Keratinocyte (primary cell): ENCODE results near the gene TMC5. TPM values are rescaled to one million over a fixed set of nuclear protein-coding genes. Genes with fewer than 3 reads are reported as not detected.

ENCODE experiments used
- DNase-seq: peaks from one replicate; pipeline ENCODE4 v3.0.0-alpha.2; 2011; ENCODE audit warnings: low read depth, missing footprints, low spot score
- FAIRE-seq: peaks from 2 replicates; lab custom pipeline; 2011; peaks lifted over from hg19 to GRCh38; lab: Jason Lieb, UNC
- H2AFZ ChIP-seq: 2 replicates; pipeline ENCODE4 v1.6.0; 2012; ENCODE audit warnings: low read length, control low read depth, inconsistent platforms; ENCODE audit not compliant: control insufficient read depth
- H3K27ac ChIP-seq: 2 replicates; pipeline ENCODE4 v1.5.1; 2011; ENCODE audit warnings: low read length; ENCODE audit not compliant: control insufficient read depth, insufficient read depth
- H3K27me3 ChIP-seq: 3 replicates; pipeline ENCODE4 v1.6.0; 2011; ENCODE audit warnings: low read length; ENCODE audit not compliant: control insufficient read depth, insufficient read depth; ENCODE audit errors: extremely low read depth
- H3K36me3 ChIP-seq, 2 experiments: 2 replicates in 1 of 2; 3 replicates in 1 of 2; pipeline ENCODE4 v1.5.1; 2011; ENCODE audit warnings: low read length in 2 of 2, mild to moderate bottlenecking in 1 of 2; ENCODE audit not compliant: control insufficient read depth in 2 of 2, insufficient read depth in 2 of 2; ENCODE audit errors: extremely low read depth in 1 of 2
- H3K4me1 ChIP-seq: 3 replicates; pipeline ENCODE4 v1.5.1; 2011; ENCODE audit warnings: low read length; ENCODE audit not compliant: control insufficient read depth, insufficient read depth; ENCODE audit errors: extremely low read depth
- H3K4me2 ChIP-seq: 3 replicates; pipeline ENCODE4 v1.6.0; 2011; ENCODE audit warnings: low read depth, low read length; ENCODE audit not compliant: control insufficient read depth, insufficient read depth; ENCODE audit errors: extremely low read depth
- H3K4me3 ChIP-seq, 3 experiments: fragments of 200-600 bp in 1 of 3; sonication (generic) in 1 of 3; 2 replicates in 2 of 3; 3 replicates in 1 of 3; pipeline ENCODE4 v1.5.1; 2011 to 2016; ENCODE audit warnings: low read length in 3 of 3, mild to moderate bottlenecking in 3 of 3, control low read depth in 2 of 3, inconsistent platforms in 1 of 3, low read depth in 1 of 3, mixed read lengths in 1 of 3, mixed run types in 1 of 3, moderate library complexity in 1 of 3; ENCODE audit not compliant: control insufficient read depth in 2 of 3, insufficient read depth in 2 of 3; ENCODE audit errors: extremely low read depth in 1 of 3
- H3K79me2 ChIP-seq: 2 replicates; pipeline ENCODE4 v1.6.0; 2012; ENCODE audit warnings: low read length; ENCODE audit not compliant: control insufficient read depth, insufficient read depth
- H3K9ac ChIP-seq: 3 replicates; pipeline ENCODE4 v1.6.0; 2011; ENCODE audit warnings: low read length; ENCODE audit not compliant: control insufficient read depth, insufficient read depth; ENCODE audit errors: extremely low read depth
- H3K9me1 ChIP-seq: 3 replicates; pipeline ENCODE4 v1.6.0; 2011; ENCODE audit warnings: low read length; ENCODE audit not compliant: control insufficient read depth, insufficient read depth; ENCODE audit errors: extremely low read depth
- H3K9me3 ChIP-seq: 2 replicates; pipeline ENCODE4 v1.5.1; 2012; ENCODE audit warnings: low read depth, low read length; ENCODE audit not compliant: control insufficient read depth
- H4K20me1 ChIP-seq: 3 replicates; pipeline ENCODE4 v1.6.0; 2011; ENCODE audit warnings: low read length; ENCODE audit not compliant: control insufficient read depth, insufficient read depth; ENCODE audit errors: extremely low read depth
- CTCF ChIP-seq, 3 experiments: IDR thresholded peaks in 1 of 3; conservative IDR thresholded peaks in 1 of 3; optimal IDR thresholded peaks in 1 of 3; 2 replicates in 2 of 3; 3 replicates in 1 of 3; pipeline versions ENCODE3 to v1.5.1; 2011; ENCODE audit warnings: low read length in 3 of 3, mild to moderate bottlenecking in 3 of 3, moderate library complexity in 2 of 3, control low read depth in 1 of 3, inconsistent platforms in 1 of 3; ENCODE audit not compliant: insufficient read depth in 2 of 3; ENCODE audit errors: extremely low read depth in 1 of 3
- EZH2 ChIP-seq: IDR thresholded peaks from one replicate; pipeline ENCODE4 v1.6.1; 2012; ENCODE audit warnings: inconsistent platforms, mild to moderate bottlenecking, low read length, moderate library complexity
- dilution Hi-C: fragments of 300-500 bp; cut with MboI; formaldehyde crosslinking; loops from one replicate; pipeline ENCODE4 v1.7.0; 2020; ENCODE audit warnings: low sequenced_read_pairs; ENCODE audit not compliant: extremely low pct_ligation_motif_present
- polyA plus RNA-seq, 5 experiments: library from polyadenylated mRNA; depleted of rRNA in 3 of 5; stranded (reverse) in 3 of 5; stranded (forward) in 1 of 5; unstranded in 1 of 5; fragments of >200 nt; gene quantifications; 1 replicate in 1 of 5; 2 replicates in 3 of 5; 3 replicates in 1 of 5; pipeline versions ENCODE4 v1.2.1 to v1.2.3, GENCODE V29; 2011 to 2012; ENCODE audit warnings: missing spikeins in 2 of 5, low read depth in 1 of 5, low replicate concordance in 1 of 5

The TMC5 gene
- polyA plus RNA-seq, 1 donor (not counting 4 experiments of a cell fraction or from before 2014, with no cell fraction given): 0.18 TPM

GRCh38 chr16:19481296-19481695 lies 63.6 kb downstream of the TMC5 start:
- no peak for FAIRE-seq
- dilution Hi-C loops: no loop called here
- no peaks in the 10 kb centered on the region for H4K20me1 ChIP-seq
- H3K4me2 ChIP-seq: no peak overlapping the region
- no peaks in the 10 kb centered on the region for H3K9me1 ChIP-seq
- no peak overlapping the region for H3K9ac ChIP-seq
- no peaks in the 10 kb centered on the region for H3K79me2 ChIP-seq
- TF ChIP-seq EZH2 (no peak), CTCF (optimal IDR thresholded peaks at IDR 0.05 in 1 of 3, IDR thresholded peaks at IDR 0.05 in 1 of 3, conservative IDR thresholded peaks at IDR 0.05 in 1 of 3; ENCODE audit: extremely low read depth in 1 of 3, insufficient read depth in 2 of 3, low read length in 3 of 3) (no peak)
- H3K9me3 ChIP-seq: no peaks in the 10 kb centered on the region
- H3K27me3 ChIP-seq: no peaks in the 10 kb centered on the region
- H3K27ac ChIP-seq: no peak overlapping the region
- DNase-seq: no peak
- no peak overlapping the region for H3K4me3 ChIP-seq
- H3K36me3 ChIP-seq: no peaks in the 10 kb centered on the region
- H2AFZ ChIP-seq: no peak overlapping the region
- H3K4me1 ChIP-seq: no peaks in the 10 kb centered on the region

DNA sequence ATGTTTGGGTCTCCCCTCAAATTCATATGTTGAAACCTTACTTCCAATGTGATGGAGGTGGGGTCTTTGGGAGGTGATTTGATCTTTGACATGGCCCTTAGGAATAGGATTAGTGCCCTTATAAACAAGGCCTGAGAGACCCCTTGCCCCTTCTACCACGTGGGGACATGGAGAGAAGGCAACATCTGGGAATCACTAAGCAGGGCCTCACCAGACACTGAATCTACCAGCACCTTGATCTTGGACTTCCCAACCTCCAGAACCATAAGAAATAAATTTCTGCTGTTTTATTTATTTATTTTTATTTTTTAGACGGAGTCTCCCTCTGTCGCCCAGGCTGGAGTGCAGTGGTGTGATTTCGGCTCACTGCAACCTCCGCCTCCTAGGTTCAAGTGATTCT lies 64.1 kb downstream of the TMC5 start:
- no peaks in the 10 kb centered on the region for H3K79me2 ChIP-seq
- no peaks in the 10 kb centered on the region for H3K9me3 ChIP-seq
- H3K36me3 ChIP-seq: no peaks in the 10 kb centered on the region
- H4K20me1 ChIP-seq: no peaks in the 10 kb centered on the region
- no peak overlapping the region for H3K4me2 ChIP-seq
- H3K9me1 ChIP-seq: no peaks in the 10 kb centered on the region
- no peak overlapping the region for H2AFZ ChIP-seq
- no peak for TF ChIP-seq CTCF (optimal IDR thresholded peaks at IDR 0.05 in 1 of 3, IDR thresholded peaks at IDR 0.05 in 1 of 3, conservative IDR thresholded peaks at IDR 0.05 in 1 of 3; ENCODE audit: extremely low read depth in 1 of 3, insufficient read depth in 2 of 3, low read length in 3 of 3)
- TF ChIP-seq EZH2: no peak
- H3K27me3 ChIP-seq: no peaks in the 10 kb centered on the region
- no peak overlapping the region for H3K27ac ChIP-seq
- DNase-seq (no peak), FAIRE-seq (no peak)
- dilution Hi-C loops: no loop called here
- no peak overlapping the region for H3K9ac ChIP-seq
- no peaks in the 10 kb centered on the region for H3K4me1 ChIP-seq
- no peak overlapping the region for H3K4me3 ChIP-seq
